ENCODE results near the gene TBC1D3K. TPM values are rescaled to one million over a fixed set of nuclear protein-coding genes. Genes with fewer than 3 reads are reported as not detected.

The TBC1D3K gene
- not detected in 2 replicates for total RNA-seq (2014; rRNA removed; shearing (Covaris generic))

DNA sequence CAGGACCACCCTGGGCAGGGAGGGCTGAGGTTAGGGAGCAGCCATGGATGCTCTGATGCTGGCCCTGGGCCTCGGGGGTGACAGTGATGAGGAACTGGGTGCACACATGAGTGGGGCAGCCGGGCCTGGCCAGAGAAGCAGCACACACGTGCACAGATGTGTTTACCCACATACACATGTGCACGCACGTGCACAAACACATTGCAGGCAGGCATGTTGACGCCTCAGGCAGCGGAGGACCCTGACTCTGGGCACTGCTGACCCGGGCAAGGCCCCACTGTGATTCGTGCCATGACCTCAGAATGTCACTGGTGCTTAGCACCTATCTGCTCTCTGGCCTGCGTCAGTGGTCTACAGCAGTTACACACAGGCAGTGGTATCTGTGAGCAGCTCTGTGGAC lies at the start of gene TBC1D3K:
TSS of gene TBC1D3K (plus strand) at position 301 of the 400 bp plus-strand sequence. CDS start 1,585 bp downstream, outside the sequence.

Small RNAs within 50 kb of the gene (small RNA-seq; reads per million reads assigned to genes)
- not detected for gene RF00001
- gene RNU6-489P, result not detected

Other genes with a start within 250 kb of the TBC1D3K start
- gene HNF1B, start 179.4 kb upstream of the TBC1D3K start, total RNA-seq (2014; rRNA removed; shearing (Covaris generic)), result not detected in 2 replicates
- 4.9 TPM in 2 replicates for gene TBC1D3L, start 64.6 kb downstream of the TBC1D3K start, total RNA-seq (2014; rRNA removed; shearing (Covaris generic))
- gene TBC1D3D, start 79.6 kb downstream of the TBC1D3K start, total RNA-seq (2014; rRNA removed; shearing (Covaris generic)), result not detected in 2 replicates
- not detected in 2 replicates for gene TBC1D3C, start 144.2 kb downstream of the TBC1D3K start, total RNA-seq (2014; rRNA removed; shearing (Covaris generic))
- gene TBC1D3E, start 203.5 kb downstream of the TBC1D3K start, total RNA-seq (2014; rRNA removed; shearing (Covaris generic)), result not detected in 2 replicates